GM18499 (cell line): ENCODE measurements around the gene C4A.
"Not testable (repeated sequence)": the region's sequence is repeated elsewhere in the genome, so short reads cannot be mapped to it uniquely, and the experiment has no call there.

Experiments
- ATAC-seq: cut with Tn5 transposase; IDR thresholded peaks from one replicate; pipeline ENCODE4 v1.9.1; 2021; ENCODE audit warnings: moderate number of reproducible peaks; ENCODE audit not compliant: insufficient read depth, unreplicated experiment

The C4A gene

GRCh38 chr6:31958741-31959739 lies 22.8 kb upstream of the C4A start, which contains the start of the genes NELFE and SKIC2:
Gene NELFE (minus strand): TSS chr6:31958971. CDS start chr6:31958446, 525 bp downstream.
Gene SKIC2 (plus strand): TSS chr6:31959175. CDS start chr6:31959193, 18 bp downstream.
- ATAC-seq, result peak; percentile 81

DNA sequence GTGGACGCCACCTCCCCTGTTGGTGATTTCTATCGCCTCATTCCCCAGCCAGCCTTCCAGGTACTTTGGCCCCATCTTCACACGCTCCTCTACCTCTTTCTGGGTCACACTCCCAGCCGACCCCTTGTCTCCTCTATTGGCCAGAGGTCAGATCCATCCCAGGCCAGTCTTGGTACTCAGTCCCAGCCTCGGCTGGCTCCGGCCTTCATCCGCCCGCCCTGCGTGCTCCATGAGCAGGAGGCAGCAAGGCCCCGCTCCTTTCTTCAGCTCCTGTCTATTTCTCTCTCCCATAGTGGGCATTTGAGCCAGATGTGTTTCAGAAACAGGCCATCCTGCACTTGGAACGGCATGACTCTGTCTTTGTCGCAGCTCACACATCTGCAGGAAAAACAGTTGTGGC lies 20.2 kb upstream of the C4A start:
- ATAC-seq, result no peak

- no peak for ATAC-seq
Observed at GRCh38 chr6:31963921-31964320, 17.9 kb upstream of the C4A start.

GRCh38 chr6:31965700-31966099 lies 16.2 kb upstream of the C4A start:
- ATAC-seq, result no peak

DNA sequence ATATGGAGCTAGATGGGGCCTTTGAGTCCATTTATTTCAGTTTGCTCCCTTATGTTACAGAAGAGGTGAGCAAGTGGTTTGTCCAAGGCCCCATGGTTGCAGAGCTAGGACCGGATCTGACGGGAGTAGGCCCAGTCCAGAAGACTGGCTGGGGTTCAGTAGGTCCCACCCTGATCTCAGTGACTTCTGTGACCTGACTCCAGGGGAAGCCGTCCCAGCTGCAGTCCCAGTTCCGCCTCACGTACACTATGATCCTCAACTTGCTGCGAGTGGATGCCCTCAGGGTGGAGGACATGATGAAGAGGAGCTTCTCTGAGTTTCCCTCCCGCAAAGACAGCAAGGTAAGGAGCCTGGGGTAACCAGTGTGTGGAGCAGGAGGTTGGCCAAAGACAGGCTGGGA lies 15.4 kb upstream of the C4A start:
- no peak for ATAC-seq

GRCh38 chr6:31966997-31967925 lies 14.6 kb upstream of the C4A start:
- no peak for ATAC-seq

GRCh38 chr6:31967926-31968320 lies 13.9 kb upstream of the C4A start:
- no peak for ATAC-seq

DNA sequence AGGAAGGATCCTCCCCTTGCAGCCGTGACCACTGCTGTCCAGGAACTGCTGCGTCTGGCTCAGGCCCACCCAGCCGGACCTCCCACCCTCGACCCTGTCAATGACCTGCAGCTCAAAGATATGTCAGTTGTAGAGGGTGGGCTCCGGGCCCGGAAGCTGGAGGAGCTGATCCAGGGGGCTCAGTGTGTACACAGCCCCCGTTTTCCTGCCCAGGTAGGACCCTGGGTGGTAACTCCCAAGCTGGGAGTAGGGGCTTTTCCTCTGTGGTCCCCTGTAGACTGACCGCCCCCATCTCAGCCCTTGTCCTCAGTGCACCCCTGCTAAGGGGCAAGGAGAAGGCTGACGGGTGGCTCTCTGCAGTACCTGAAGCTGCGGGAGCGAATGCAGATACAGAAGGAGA lies 13.5 kb upstream of the C4A start:
- no peak for ATAC-seq

DNA sequence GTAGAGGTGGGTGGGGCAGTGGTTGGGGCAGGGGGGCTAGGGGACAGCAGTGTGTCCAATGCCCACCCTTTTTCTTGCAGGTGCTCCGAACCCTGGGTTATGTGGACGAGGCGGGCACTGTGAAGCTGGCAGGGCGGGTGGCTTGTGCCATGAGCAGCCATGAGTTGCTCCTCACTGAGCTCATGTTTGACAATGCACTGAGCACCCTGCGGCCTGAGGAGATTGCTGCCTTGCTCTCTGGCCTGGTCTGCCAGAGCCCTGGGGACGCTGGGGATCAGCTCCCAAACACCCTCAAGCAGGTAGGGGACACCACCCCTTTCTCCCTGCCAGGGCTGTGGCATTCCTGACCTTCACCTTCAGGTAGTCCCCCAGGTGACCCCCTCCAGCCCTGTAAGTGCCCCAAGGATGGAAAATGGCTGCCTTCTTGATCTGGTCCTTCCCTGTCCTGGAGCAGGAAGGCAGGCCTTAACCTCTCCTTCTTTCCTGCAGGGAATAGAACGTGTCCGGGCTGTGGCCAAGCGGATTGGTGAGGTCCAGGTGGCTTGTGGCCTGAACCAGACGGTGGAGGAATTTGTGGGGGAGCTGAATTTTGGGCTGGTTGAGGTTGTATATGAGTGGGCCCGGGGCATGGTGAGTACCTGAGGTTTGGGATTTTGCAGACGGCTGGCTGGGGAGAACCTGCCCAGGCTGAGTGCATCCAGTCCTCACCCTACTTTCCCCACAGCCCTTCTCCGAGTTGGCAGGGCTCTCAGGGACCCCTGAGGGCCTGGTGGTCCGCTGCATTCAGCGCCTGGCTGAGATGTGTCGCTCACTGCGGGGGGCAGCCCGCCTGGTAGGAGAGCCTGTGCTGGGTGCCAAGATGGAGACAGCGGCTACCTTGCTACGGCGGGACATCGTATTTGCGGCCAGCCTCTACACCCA lies 12.8 kb upstream of the C4A start:
- ATAC-seq, result no peak

DNA sequence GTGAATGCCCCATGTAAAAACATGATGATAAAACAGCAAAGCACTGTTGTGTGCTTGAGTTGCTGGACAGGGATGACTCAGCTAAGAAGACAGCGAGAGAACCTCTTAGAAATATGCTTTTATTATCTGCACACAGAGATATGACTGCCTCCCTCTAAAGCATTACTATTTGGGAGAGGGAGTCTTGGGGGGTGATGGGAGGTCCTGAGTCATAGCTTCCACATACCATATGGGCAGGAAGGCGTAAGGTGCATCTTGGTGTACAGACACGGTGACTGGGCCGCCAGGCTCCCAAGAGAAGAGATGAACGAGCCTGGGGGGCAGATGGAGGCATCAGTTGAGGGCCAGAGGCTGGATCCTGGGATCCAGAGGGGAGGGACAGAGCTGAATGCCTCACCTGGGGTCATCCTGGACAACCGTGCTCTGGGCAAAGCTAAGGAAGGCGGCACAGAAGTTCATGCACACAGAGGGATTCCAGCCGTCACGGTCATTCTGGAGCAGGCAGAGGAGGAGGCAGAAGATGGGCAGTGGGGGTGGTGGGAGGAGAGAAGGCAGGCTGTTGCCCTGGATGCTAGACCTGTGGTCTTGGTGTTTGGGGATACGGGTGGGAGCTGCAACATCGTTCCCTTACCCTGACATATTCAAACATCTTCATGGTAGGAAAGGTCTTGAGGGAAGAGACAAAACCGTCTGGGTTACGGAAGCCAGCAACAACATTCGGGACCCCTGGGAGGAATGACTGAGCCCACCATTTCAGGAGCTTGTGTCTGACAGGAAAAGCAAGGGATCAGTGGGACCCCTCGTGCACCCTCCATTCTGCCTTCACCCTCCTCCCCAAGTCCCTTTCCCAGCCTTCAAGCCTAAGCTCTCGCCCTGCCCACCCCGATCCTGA lies 11.9 kb upstream of the C4A start:
- no peak for ATAC-seq

DNA sequence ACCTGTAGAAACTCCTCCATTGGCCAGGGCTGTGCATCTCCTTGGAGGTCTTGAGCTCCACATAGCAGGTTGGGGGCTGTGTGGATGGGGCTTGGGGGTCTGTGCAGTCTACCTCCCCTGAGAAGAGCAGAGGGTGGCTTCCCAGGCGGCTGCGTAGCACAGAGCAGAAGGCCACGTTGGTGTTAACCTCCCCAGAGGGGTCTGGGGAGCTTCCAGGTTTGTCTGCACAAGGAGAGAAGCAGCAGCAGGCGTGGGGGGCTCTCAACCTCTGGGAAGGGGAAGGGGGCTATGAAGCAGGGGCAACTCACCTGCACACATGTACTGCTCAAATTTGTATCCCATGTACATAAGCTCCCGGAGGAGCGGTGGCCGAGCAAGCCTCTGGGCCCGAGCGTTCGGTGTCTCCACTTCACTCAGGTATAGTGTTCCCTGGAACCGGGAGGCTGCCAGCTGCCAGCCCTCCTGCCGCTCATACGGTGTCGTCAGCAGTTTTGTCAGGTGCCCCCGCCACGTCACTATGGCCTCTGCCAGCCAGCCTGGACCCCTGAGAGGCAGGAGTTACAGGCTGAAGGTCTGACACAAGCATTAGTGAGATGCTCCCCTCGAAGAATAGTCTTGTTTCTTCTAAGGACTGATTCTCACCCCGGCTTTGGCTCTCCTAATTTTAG lies 11.1 kb upstream of the C4A start:
- ATAC-seq, result no peak

DNA sequence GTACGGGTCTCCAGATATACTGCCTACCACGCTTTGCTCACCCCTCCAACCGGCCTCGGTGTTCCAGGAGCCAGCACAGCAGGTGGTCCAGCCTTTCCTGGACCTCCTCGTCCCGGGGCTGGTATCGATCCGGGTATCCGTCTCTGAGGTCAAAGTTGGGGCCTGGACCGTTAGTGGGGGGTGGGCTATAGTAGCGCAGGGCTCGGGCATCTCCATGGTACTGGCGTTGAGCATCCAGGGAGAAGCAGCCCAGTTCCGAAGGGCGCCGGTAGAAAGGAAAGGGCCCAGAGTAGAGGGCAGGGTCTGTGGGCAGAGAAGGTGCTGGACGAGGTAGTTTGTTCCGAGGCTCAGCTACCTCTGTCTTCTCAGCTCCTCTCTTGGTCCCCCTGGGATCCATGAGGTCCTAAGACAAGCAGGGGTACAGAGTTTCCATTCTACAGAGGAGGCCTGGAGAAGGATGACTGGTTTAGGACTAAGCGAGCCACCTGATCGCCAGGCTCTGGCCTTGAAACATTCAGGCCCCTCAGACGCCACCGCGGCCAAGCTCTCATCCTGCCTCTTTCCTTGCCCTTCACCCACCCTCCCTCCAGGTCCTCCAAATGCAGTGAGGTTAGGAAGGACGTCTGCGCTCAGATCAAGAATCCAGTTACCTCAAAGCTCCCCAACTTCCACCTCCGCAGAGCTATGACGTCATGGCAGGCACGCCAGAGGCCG lies 10.4 kb upstream of the C4A start:
- ATAC-seq, result no peak

GRCh38 chr6:31971993-31972708 lies 9.7 kb upstream of the C4A start, which contains the start of gene DXO:
Gene DXO (minus strand): TSS chr6:31972138. CDS start chr6:31971675, 463 bp downstream.
- peak; percentile 54 for ATAC-seq

- ATAC-seq, result no peak
Observed at GRCh38 chr6:31972709-31973350, 9.0 kb upstream of the C4A start.

- not testable (repeated sequence) for ATAC-seq
Observed at GRCh38 chr6:31976065-31976464, 5.8 kb upstream of the C4A start.

DNA sequence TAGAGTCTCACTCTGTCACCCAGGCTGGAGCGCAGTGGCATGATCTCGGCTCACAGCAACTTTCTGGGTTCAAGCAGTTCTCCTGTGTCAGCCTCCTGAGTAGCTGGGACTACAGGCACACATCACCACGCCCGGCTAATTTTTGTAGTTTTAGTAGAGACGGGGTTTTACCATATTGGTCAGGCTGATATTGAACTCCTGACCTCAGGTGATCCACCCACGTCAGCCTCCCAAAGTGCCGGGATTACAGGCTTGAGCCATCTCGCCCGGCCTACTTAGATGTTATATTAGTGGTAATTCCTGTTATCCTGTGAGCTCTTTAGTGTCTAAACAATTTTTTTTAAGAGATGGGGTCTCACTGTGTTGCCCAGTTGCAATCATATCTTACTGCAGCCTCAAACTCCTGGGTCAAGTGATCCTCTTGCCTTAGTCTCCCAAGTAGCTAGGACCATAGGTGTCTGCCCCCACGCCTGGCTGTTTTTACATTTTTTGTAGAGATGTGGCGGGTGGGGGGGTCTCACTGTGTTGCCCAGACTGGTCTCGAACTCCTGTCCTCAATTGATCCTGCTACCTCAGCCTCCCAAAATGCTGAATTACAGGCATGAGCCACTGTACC lies 3.9 kb upstream of the C4A start:
- no peak for ATAC-seq
